NAMALWA (cell line): ENCODE data around the gene YAE1.
A peak's percentile ranks its signal among the peaks of the same experiment; 100 is the strongest.

Experiments
- DNase-seq: peaks from one replicate; pipeline ENCODE4 v3.0.0-alpha.2; 2015; ENCODE audit warnings: low spot score

Gene YAE1

DNA sequence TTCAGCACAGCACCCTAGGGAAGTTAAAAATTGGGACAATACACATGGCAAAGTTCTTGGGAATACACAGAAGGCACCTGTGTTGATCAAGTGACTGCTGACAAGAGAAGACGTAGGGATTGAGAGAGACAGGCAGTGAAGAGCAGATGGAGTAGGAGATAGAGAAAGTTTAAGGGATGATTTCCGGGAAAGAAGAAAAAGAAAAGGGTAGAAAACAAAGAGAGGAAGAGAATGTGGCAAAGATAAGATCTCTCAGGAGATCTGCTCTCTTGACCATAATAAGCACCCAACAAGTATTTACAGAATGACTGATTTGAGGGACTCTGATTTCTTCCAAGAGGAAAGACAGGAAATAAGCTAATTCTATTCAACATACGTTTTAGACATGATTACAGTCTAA, 42.1 kb downstream of the YAE1 start:
- no peak for DNase-seq

- no peak for DNase-seq
Measured at GRCh38 chr7:39609113-39609934, 43.1 kb downstream of the YAE1 start.

GRCh38 chr7:39609935-39610263, 43.7 kb downstream of the YAE1 start:
- no peak for DNase-seq

GRCh38 chr7:39613577-39613976, 47.4 kb downstream of the YAE1 start:
- no peak for DNase-seq

GRCh38 chr7:39614299-39614698, 48.1 kb downstream of the YAE1 start:
- DNase-seq, result no peak

DNA sequence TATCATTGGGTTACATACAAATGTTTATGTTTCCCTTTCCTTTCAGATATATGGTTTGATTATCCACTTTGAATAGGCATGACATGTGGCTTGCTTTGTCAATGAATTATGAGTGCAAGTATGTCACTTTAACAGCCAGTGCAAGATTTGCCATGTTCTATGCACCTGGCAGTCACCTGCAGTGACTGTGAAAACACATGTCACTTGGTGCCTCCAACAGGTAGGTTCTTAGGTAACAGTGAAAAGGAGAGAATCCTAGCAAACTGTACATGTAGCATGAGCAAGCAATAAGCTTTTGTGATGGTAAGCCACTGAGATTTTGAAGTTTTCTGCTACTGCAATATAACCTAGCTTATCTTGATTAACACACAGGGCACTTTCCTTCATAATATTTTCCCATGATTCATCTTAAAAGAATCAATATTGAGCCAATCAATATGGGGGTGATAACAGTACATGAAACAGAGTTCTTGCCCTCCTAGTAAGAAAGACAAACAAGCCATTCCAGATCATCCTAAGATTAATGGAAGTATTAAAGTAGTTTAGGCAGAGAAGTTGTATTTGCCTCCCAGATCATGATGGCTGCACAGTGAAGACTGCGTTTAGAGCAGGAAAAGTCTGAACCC, 49.3 kb downstream of the YAE1 start:
- no peak for DNase-seq

DNA sequence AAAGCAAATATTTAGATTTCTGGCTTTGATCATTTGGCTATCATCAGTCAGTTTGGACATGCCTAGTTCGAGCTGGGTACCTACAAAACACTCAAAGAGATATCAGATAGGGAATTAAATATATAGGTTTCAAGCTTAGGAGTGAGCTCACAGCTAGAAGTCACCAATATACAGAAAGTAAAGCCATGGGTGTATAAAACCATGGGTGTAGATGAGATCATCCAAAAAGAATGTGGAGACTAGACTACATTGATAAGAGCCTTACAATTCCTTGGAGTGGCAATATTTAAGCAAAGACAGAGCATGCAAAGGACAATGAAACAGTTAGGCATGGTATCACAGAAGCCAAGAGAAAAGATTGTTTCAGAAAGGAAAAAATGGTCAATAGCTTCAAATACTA, 49.9 kb downstream of the YAE1 start:
- no peak for DNase-seq

- no peak for DNase-seq
Measured at GRCh38 chr7:39617005-39617404, 50.8 kb downstream of the YAE1 start.

- DNase-seq, result no peak
Measured at GRCh38 chr7:39618868-39619267, 52.7 kb downstream of the YAE1 start.

DNA sequence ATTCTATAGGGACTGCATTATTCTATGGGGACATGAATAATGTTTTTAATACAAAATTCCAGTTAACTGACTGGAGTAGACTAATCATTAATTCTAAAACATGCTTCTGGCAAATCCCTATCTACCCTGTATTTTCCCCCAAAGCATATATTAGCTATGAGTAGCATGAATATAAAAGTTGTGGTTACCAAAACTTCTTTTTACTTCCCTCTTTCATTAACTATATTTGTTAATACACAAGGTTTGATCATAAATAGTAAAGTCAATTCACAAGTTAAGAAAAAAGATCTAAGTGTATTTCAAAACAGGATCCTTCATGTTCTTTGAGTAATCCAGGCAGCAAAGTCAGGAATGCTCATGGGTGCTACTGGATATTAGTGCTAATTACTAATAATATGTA, 54.3 kb downstream of the YAE1 start:
- DNase-seq, result no peak

DNA sequence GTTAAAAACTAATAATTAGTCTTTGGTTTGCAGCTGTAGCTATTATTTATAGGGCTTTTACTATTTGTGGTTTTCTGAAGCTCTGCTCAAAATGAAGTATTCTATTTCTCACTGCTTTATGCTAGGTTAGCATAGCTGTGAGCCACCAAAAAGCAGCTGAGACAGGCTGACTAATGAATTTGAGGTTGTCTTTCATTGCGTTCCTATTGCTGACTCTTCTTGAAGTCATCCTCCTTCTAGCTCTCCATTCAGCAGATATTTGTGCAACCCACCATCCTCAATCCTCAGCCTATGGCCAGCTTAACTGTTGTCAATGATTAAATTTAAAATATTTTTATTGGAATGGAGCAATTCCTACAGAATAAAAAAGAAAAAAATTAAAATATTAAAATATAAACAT, 55.1 kb downstream of the YAE1 start:
- peak; percentile 42 for DNase-seq

- peak; percentile 71 for DNase-seq
Measured at GRCh38 chr7:39621784-39622411, 55.7 kb downstream of the YAE1 start.
